Measurements from ENCODE around the gene CHSY3. TPM values are rescaled to one million over a fixed set of nuclear protein-coding genes. Genes with fewer than 3 reads are reported as not detected.

The CHSY3 gene
- total and polyA plus RNA-seq, 2 experiments from 2014 or later = 0.29 to 2.4 TPM

DNA sequence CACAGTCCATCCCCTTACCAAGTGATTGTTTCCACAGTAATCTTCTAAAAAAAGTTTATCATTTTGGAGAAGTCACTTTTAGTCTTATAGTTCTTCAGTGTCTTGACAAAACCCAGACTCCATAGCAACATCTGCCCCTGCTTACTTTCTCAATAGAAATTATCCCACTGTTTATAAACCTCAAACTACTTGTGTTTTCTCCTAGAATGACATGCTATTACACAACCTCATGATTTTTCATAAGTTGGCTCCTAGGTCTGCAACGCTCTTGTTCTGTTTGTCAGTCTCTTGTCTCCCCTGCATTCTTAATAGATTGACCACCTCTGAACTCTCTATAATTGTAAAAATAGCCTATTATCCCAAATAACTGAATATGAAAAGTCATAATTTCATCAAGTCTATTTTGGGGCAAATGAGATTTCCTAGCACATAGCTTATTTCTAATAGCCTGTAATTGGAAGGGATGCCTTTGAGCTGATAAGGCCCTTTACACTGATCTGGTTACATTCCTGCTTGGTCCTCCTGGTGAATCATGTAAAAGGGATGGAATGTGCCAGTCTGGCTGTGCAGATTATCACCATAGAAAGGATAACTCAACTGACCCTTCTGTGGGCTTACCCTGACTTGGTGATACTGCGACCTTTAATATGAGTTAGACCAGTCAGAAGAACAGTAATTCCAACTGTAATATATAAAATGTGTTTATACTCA lies 69.6 kb downstream of the CHSY3 start:
- Histone ChIP-seq H3K4me3 (no peak overlapping the region), H3F3A (ENCODE audit: insufficient read depth) (peaks cover 7% of the 10 kb centered on the region; the same call in 1 of the 2 replicates), H3K4me2 (ENCODE audit: unreplicated experiment) (peak overlapping the region; percentile 8), H3K79me2 (ENCODE audit: insufficient read depth) (no peaks in the 10 kb centered on the region), H3K9me3 (ENCODE audit: low read depth) (no peaks in the 10 kb centered on the region), H3K27me3 (replicated peaks; ENCODE audit: insufficient read depth) (no peaks in the 10 kb centered on the region), H3K27ac (no peak overlapping the region), H3K36me3 (ENCODE audit: low read depth) (no peaks in the 10 kb centered on the region), H4K20me1 (ENCODE audit: insufficient read depth) (no peaks in the 10 kb centered on the region), H3K9ac (no peak overlapping the region), H2AFZ (no peak overlapping the region), H3K9me2 (ENCODE audit: insufficient read depth) (no peaks in the 10 kb centered on the region), H3K4me1 (ENCODE audit: insufficient read depth) (peaks cover 12% of the 10 kb centered on the region)
- peak; percentile 30 for DNase-seq
- 88 to 95% methylated on average over 2 of the region's 2 CpGs for WGBS, 2 experiments (ENCODE audit: low coverage in 1 of 2, low lambda C conversion rate in 2 of 2, missing lambda C conversion rate in 2 of 2)
- TF ChIP-seq EZH2phosphoT487 (IDR thresholded peaks at IDR 0.05; ENCODE audit: insufficient read depth, low read depth) = no peak
- TF ChIP-seq EZH2 (IDR thresholded peaks at IDR 0.05; ENCODE audit: insufficient read depth, poor library complexity, severe bottlenecking) = no peak
- in situ Hi-C loops (cut with MboI) = no loop called here

DNA sequence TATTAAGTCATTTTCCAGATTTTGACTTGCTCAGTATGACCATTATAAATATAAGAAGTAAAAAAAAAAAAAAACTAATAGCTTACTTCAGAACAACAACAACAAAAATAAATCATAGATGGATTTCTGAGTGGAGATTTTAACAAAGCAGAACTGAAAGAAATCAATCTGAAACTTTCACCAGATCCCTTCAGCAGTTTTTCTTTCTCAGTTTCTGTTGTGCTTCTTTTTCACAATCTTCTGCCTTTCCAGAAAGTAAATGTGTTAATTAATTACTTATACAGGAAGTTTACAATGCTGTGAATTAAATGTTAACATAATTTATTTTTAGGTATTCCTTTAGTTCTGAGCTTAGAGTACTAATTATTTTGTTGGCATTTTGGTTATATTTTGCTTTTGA lies 73.5 kb downstream of the CHSY3 start:
- Histone ChIP-seq H3K4me1 (ENCODE audit: insufficient read depth) (peaks cover 12% of the 10 kb centered on the region), H4K20me1 (ENCODE audit: insufficient read depth) (no peaks in the 10 kb centered on the region)
- no peak for TF ChIP-seq EZH2 (IDR thresholded peaks at IDR 0.05; ENCODE audit: insufficient read depth, poor library complexity, severe bottlenecking)
- no peak for TF ChIP-seq EZH2phosphoT487 (IDR thresholded peaks at IDR 0.05; ENCODE audit: insufficient read depth, low read depth)

DNA sequence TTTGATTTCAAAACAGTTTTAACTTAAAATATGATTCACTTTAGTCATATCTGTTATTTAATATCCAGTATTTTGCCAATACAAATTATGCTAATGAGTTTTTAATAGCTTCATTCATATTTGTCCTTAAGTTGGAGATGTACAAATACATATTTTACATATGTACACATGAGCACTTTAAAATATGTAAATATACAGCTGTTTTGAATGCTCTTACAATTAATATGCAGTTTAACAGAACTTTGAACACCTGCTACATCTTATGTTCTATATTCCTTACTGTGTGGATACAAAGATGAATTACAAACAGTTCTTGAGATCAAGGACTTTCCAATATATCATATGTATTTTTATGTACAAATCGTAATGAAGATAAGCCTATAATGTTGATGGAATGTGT lies 74.0 kb downstream of the CHSY3 start:
- in situ Hi-C loops (cut with MboI) = no loop called here
- no peaks in the 10 kb centered on the region for H3K9me2 ChIP-seq (ENCODE audit: insufficient read depth)
- H4K20me1 ChIP-seq (ENCODE audit: insufficient read depth) = no peaks in the 10 kb centered on the region
- DNase-seq = no peak
- H3K9ac ChIP-seq = no peak overlapping the region
- H3K4me2 ChIP-seq (ENCODE audit: unreplicated experiment) = no peak overlapping the region
- no peak overlapping the region for H3K27ac ChIP-seq
- no peaks in the 10 kb centered on the region for H3K79me2 ChIP-seq (ENCODE audit: insufficient read depth)
- H3K9me3 ChIP-seq (ENCODE audit: low read depth) = no peaks in the 10 kb centered on the region
- no peaks in the 10 kb centered on the region for H3K27me3 ChIP-seq (replicated peaks; ENCODE audit: insufficient read depth)
- WGBS, 2 experiments (ENCODE audit: low coverage in 1 of 2, low lambda C conversion rate in 2 of 2, missing lambda C conversion rate in 2 of 2) = 94 to 95% methylated on average over 1 of the region's 1 CpG
- H3K36me3 ChIP-seq (ENCODE audit: low read depth) = no peaks in the 10 kb centered on the region
- H3F3A ChIP-seq (ENCODE audit: insufficient read depth) = peaks cover 7% of the 10 kb centered on the region; the same call in 1 of the 2 replicates
- TF ChIP-seq EZH2phosphoT487 (IDR thresholded peaks at IDR 0.05; ENCODE audit: insufficient read depth, low read depth) (no peak), EZH2 (IDR thresholded peaks at IDR 0.05; ENCODE audit: insufficient read depth, poor library complexity, severe bottlenecking) (no peak)
- H2AFZ ChIP-seq = no peak overlapping the region
- no peak overlapping the region for H3K4me3 ChIP-seq
- peaks cover 11% of the 10 kb centered on the region for H3K4me1 ChIP-seq (ENCODE audit: insufficient read depth)

More for the DNA sequence above, 73.5 kb downstream of the CHSY3 start:
- H3F3A ChIP-seq (ENCODE audit: insufficient read depth) = peaks cover 7% of the 10 kb centered on the region; the same call in 1 of the 2 replicates
- H3K9me3 ChIP-seq (ENCODE audit: low read depth) = no peaks in the 10 kb centered on the region
- H3K4me3 ChIP-seq = no peak overlapping the region
- no peak overlapping the region for H3K4me2 ChIP-seq (ENCODE audit: unreplicated experiment)
- H3K9me2 ChIP-seq (ENCODE audit: insufficient read depth) = no peaks in the 10 kb centered on the region
- no peaks in the 10 kb centered on the region for H3K36me3 ChIP-seq (ENCODE audit: low read depth)
- DNase-seq = no peak
- no peak overlapping the region for H2AFZ ChIP-seq
- no peaks in the 10 kb centered on the region for H3K79me2 ChIP-seq (ENCODE audit: insufficient read depth)
- H3K27ac ChIP-seq = no peak overlapping the region
- no peaks in the 10 kb centered on the region for H3K27me3 ChIP-seq (replicated peaks; ENCODE audit: insufficient read depth)
- no peak overlapping the region for H3K9ac ChIP-seq
- in situ Hi-C loops (cut with MboI) = no loop called here

DNA sequence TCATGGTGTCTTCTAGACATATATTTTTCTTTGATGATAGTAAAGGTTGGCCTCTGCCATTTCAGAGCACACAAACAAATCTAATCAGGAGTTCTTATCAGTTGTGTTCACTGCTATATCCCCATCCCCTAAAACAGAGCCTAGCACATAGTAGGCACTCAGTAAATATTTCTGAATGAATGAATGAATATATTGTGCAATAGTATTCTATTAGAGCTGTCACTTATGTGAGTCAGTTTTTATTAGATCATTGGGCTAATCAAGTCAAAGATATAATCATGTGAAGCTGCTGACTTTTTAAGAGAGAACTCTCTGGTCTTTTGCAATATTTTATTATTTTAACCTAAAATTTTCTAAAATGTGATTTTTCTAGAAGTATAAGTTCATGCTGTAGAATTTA lies 84.2 kb downstream of the CHSY3 start:
- Histone ChIP-seq H3K9me3 (ENCODE audit: low read depth) (no peaks in the 10 kb centered on the region), H3K9ac (no peak overlapping the region), H3K9me2 (ENCODE audit: insufficient read depth) (no peaks in the 10 kb centered on the region), H3K27ac (no peak overlapping the region), H2AFZ (no peak overlapping the region), H3K4me3 (no peak overlapping the region), H3K4me1 (ENCODE audit: insufficient read depth) (no peaks in the 10 kb centered on the region), H3K36me3 (ENCODE audit: low read depth) (no peaks in the 10 kb centered on the region), H3K4me2 (ENCODE audit: unreplicated experiment) (no peak overlapping the region), H3K27me3 (replicated peaks; ENCODE audit: insufficient read depth) (no peaks in the 10 kb centered on the region), H3F3A (ENCODE audit: insufficient read depth) (no peaks in the 10 kb centered on the region), H3K79me2 (ENCODE audit: insufficient read depth) (no peaks in the 10 kb centered on the region), H4K20me1 (ENCODE audit: insufficient read depth) (no peaks in the 10 kb centered on the region)
- in situ Hi-C loops (cut with MboI) = no loop called here
- DNase-seq = no peak
- no peak for TF ChIP-seq EZH2phosphoT487 (IDR thresholded peaks at IDR 0.05; ENCODE audit: insufficient read depth, low read depth)
- TF ChIP-seq EZH2 (IDR thresholded peaks at IDR 0.05; ENCODE audit: insufficient read depth, poor library complexity, severe bottlenecking) = no peak

DNA sequence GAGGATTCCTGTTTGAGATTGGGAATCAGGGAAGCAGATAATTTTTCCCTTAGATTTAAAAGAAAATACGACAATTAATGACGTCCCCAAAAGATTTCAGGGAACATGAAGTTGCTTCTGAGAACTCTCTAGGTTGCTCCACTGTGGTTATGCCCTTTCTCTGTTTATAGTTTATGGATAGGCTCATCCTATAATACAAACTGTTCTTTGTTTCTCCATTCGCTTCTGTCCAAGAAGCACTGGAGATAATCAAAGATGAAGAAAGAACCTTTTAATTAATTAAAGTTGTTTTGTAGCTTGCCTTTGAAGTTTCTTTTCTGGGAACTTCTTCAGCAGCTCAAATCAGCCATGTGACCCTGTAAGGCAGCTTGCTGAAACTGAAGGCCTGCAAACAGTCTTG lies 87.5 kb downstream of the CHSY3 start:
- Histone ChIP-seq H3K9ac (no peak overlapping the region), H3K79me2 (ENCODE audit: insufficient read depth) (no peaks in the 10 kb centered on the region), H3K9me3 (ENCODE audit: low read depth) (no peaks in the 10 kb centered on the region), H4K20me1 (ENCODE audit: insufficient read depth) (no peaks in the 10 kb centered on the region), H3K9me2 (ENCODE audit: insufficient read depth) (no peaks in the 10 kb centered on the region), H3K4me3 (no peak overlapping the region), H3K36me3 (ENCODE audit: low read depth) (no peaks in the 10 kb centered on the region), H3K27ac (no peak overlapping the region), H3F3A (ENCODE audit: insufficient read depth) (no peaks in the 10 kb centered on the region), H3K4me2 (ENCODE audit: unreplicated experiment) (no peak overlapping the region), H3K4me1 (ENCODE audit: insufficient read depth) (peaks cover 4% of the 10 kb centered on the region), H2AFZ (no peak overlapping the region), H3K27me3 (replicated peaks; ENCODE audit: insufficient read depth) (no peaks in the 10 kb centered on the region)
- in situ Hi-C loops (cut with MboI) = no loop called here
- DNase-seq = no peak
- TF ChIP-seq EZH2phosphoT487 (IDR thresholded peaks at IDR 0.05; ENCODE audit: insufficient read depth, low read depth) (no peak), EZH2 (IDR thresholded peaks at IDR 0.05; ENCODE audit: insufficient read depth, poor library complexity, severe bottlenecking) (no peak)
- WGBS, 2 experiments (ENCODE audit: low coverage in 1 of 2, low lambda C conversion rate in 2 of 2, missing lambda C conversion rate in 2 of 2) = 61 to 67% methylated on average over 3 of the region's 3 CpGs
